ENCODE results near the gene NABP2.
A peak's percentile ranks its signal among the peaks of the same experiment; 100 is the strongest.
"Not testable (repeated sequence)": the region's sequence is repeated elsewhere in the genome, so short reads cannot be mapped to it uniquely, and the experiment has no call there.

NABP2 gene

GRCh38 chr12:56260921-56261320 is 36.8 kb downstream of the NABP2 start:
- ChIA-PET POLR2A (no interaction called here), CTCF (interaction anchor here (1.0 to 1.3 kb wide), 4 partner anchors 12 to 71 kb away, joined by 3 to 4 read pairs (median 3); partner anchors contain the start of genes RNF41 and SMARCC2)
- DNase-seq (ENCODE audit: extremely low spot score): no peak
- no peak for TF ChIP-seq CTCF (IDR thresholded peaks at IDR 0.05; ENCODE audit: control extremely low read depth, extremely low read depth, low read depth, missing control alignments)

GRCh38 chr12:56261503-56262232 is 37.5 kb downstream of the NABP2 start:
- ChIA-PET POLR2A (no interaction called here), CTCF (interaction anchor here (1.0 to 1.3 kb wide), 2 partner anchors 12 to 72 kb away, joined by 3 to 4 read pairs; partner anchors contain the start of gene SMARCC2)
- TF ChIP-seq CTCF (IDR thresholded peaks at IDR 0.05; ENCODE audit: control extremely low read depth, extremely low read depth, low read depth, missing control alignments): no peak
- no peak for DNase-seq (ENCODE audit: extremely low spot score)

GRCh38 chr12:56262955-56263354 is 38.8 kb downstream of the NABP2 start:
- POLR2A ChIA-PET; DNase-seq (ENCODE audit: extremely low spot score): not testable (repeated sequence)

GRCh38 chr12:56266068-56266692 is 42.0 kb downstream of the NABP2 start:
- ChIA-PET CTCF (interaction anchor here (0.6 to 7.2 kb wide), 22 partner anchors 9 to 271 kb away, joined by 3 to 64 read pairs (median 4); partner anchors contain the start of genes ANKRD52, RNF41 and SMARCC2), POLR2A (interaction anchor here (0.6 to 1.4 kb wide), 2 partner anchors 21 to 94 kb away, joined by 4 to 5 read pairs; partner anchors contain the start of gene STAT2)
- not testable (repeated sequence) for DNase-seq (ENCODE audit: extremely low spot score)

More at GRCh38 chr12:56262955-56263354, 38.8 kb downstream of the NABP2 start:
- CTCF ChIA-PET: not testable (repeated sequence)

- DNase-seq (ENCODE audit: extremely low spot score): peak; percentile 94
- POLR2A ChIA-PET: interaction anchor here (0.6 to 1.4 kb wide), 2 partner anchors 21 to 93 kb away, joined by 4 to 5 read pairs; partner anchors contain the start of gene STAT2
- peak; percentile 43 for TF ChIP-seq CTCF (IDR thresholded peaks at IDR 0.05; ENCODE audit: control extremely low read depth, extremely low read depth, low read depth, missing control alignments)
- CTCF ChIA-PET: interaction anchor here (0.6 to 7.2 kb wide), 29 partner anchors 8 to 271 kb away, joined by 3 to 64 read pairs (median 4); partner anchors contain the start of genes ANKRD52, RNF41 and SMARCC2
Measured at GRCh38 chr12:56266693-56267442, 42.7 kb downstream of the NABP2 start, which contains the start of gene COQ10A. Gene COQ10A, plus strand, starts transcription at chr12:56266942. Its CDS starts 177 bp downstream, at chr12:56267119.

GRCh38 chr12:56267443-56268071 is 43.4 kb downstream of the NABP2 start:
- ChIA-PET CTCF (interaction anchor here (0.7 to 7.2 kb wide), 20 partner anchors 8 to 272 kb away, joined by 3 to 64 read pairs (median 4); partner anchors contain the start of genes ANKRD52, RNF41 and SMARCC2), POLR2A (interaction anchor here (0.5 to 1.4 kb wide), 3 partner anchors 17 to 92 kb away, joined by 3 to 4 read pairs (median 4); partner anchors contain the start of gene STAT2)
- TF ChIP-seq CTCF (IDR thresholded peaks at IDR 0.05; ENCODE audit: control extremely low read depth, extremely low read depth, low read depth, missing control alignments): no peak
- no peak for DNase-seq (ENCODE audit: extremely low spot score)
